ENCODE measurements around the gene CHRNB2.

The CHRNB2 gene

DNA sequence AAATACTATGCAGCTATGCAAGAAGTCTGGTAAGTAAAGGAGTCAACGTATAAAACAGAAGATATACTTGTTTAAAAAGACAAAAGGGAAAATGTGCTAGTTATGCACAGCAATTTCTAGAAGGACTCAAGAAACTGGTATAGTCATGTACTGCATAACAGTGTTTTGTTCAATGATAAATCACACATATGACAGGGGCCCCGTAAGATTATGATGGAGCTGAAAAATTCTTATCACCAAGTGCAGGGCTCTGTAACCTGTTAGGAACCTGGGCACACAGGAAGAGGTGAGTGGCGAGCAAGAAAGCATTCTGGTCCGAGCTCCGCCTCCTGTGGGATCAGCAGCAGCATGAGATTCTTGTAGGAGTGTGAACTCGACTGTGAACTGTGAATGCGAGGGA, 27.2 kb downstream of the CHRNB2 start:
- Histone ChIP-seq H3K36me3 (ENCODE audit: control insufficient read depth, insufficient read depth, low read length) (peaks cover 16% of the 10 kb centered on the region), H3K9ac (ENCODE audit: low read length) (no peak overlapping the region)

DNA sequence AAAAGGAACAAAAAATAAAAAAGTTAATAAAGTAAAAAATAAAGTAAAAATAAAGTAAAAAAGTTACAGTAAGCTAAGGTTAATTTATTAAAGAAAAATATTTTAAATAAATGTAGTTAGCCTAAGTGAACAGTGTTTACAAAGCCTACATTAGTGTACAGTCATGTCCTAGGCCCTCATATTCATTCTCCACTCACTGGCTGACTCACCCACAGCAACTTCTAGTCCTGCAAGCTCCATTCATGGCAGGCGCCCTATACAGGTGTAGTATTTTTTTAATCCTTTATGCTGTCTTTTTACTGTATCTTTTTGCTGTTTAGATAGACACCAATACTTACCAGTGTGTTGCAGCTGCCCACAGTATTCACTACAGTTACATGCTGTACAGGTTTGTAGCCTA, 28.0 kb downstream of the CHRNB2 start:
- H3K56ac ChIP-seq (ENCODE audit: low read length): no peak overlapping the region
- no peak for DNase-seq
- H2BK5ac ChIP-seq (ENCODE audit: low read length): no peak overlapping the region
- no peak overlapping the region for H3K4ac ChIP-seq (ENCODE audit: low read depth, low read length)
- peaks cover 7% of the 10 kb centered on the region for H3K79me2 ChIP-seq (ENCODE audit: control insufficient read depth, insufficient read depth, low read length)
- peaks cover 15% of the 10 kb centered on the region for H3K36me3 ChIP-seq (ENCODE audit: control insufficient read depth, insufficient read depth, low read length)
- no peak overlapping the region for H2AK5ac ChIP-seq (ENCODE audit: low read length)
- H3K4me3 ChIP-seq (ENCODE audit: low read length): no peak overlapping the region
- H2BK15ac ChIP-seq (replicated peaks; ENCODE audit: low read depth): no peak overlapping the region
- H3K9ac ChIP-seq (ENCODE audit: low read length): no peak overlapping the region
- no peak overlapping the region for H2BK120ac ChIP-seq (ENCODE audit: low read depth, low read length)
- peaks cover 9% of the 10 kb centered on the region for H3K79me1 ChIP-seq (ENCODE audit: low read length)
- no peak overlapping the region for H3K23ac ChIP-seq (ENCODE audit: low read length)
- WGBS (ENCODE audit: extremely low coverage, insufficient coverage, low lambda C conversion rate): no CpG with 5 or more reads among the region's 1 CpG
- no peak overlapping the region for H4K5ac ChIP-seq (ENCODE audit: low read length)
- H4K8ac ChIP-seq (ENCODE audit: low read depth, low read length): no peak overlapping the region
- H3K27ac ChIP-seq (ENCODE audit: low read depth, low read length): no peak overlapping the region
- H3K27me3 ChIP-seq (ENCODE audit: insufficient read depth, low read length, poor library complexity): no peaks in the 10 kb centered on the region
- no peak overlapping the region for H3K18ac ChIP-seq (ENCODE audit: low read length)
- peaks cover 6% of the 10 kb centered on the region for H3K4me1 ChIP-seq (ENCODE audit: control insufficient read depth, low read depth, low read length)
- no peak overlapping the region for H3K4me2 ChIP-seq (ENCODE audit: low read length)

More for the DNA sequence above, 27.2 kb downstream of the CHRNB2 start:
- DNase-seq: no peak
- Histone ChIP-seq H3K56ac (ENCODE audit: low read length) (no peak overlapping the region), H2BK120ac (ENCODE audit: low read depth, low read length) (no peak overlapping the region), H4K5ac (ENCODE audit: low read length) (no peak overlapping the region), H3K4me2 (ENCODE audit: low read length) (no peak overlapping the region), H3K27me3 (ENCODE audit: insufficient read depth, low read length, poor library complexity) (no peaks in the 10 kb centered on the region), H3K23ac (ENCODE audit: low read length) (no peak overlapping the region), H3K4me3 (ENCODE audit: low read length) (no peak overlapping the region), H3K4ac (ENCODE audit: low read depth, low read length) (no peak overlapping the region), H3K27ac (ENCODE audit: low read depth, low read length) (no peak overlapping the region), H2BK15ac (replicated peaks; ENCODE audit: low read depth) (no peak overlapping the region), H3K18ac (ENCODE audit: low read length) (no peak overlapping the region), H2BK5ac (ENCODE audit: low read length) (no peak overlapping the region), H2AK5ac (ENCODE audit: low read length) (no peak overlapping the region), H4K8ac (ENCODE audit: low read depth, low read length) (no peak overlapping the region), H3K79me1 (ENCODE audit: low read length) (peaks cover 8% of the 10 kb centered on the region), H3K79me2 (ENCODE audit: control insufficient read depth, insufficient read depth, low read length) (peaks cover 4% of the 10 kb centered on the region), H3K4me1 (ENCODE audit: control insufficient read depth, low read depth, low read length) (peaks cover 6% of the 10 kb centered on the region)
- no CpG with 5 or more reads among the region's 7 CpGs for WGBS (ENCODE audit: extremely low coverage, insufficient coverage, low lambda C conversion rate)

DNA sequence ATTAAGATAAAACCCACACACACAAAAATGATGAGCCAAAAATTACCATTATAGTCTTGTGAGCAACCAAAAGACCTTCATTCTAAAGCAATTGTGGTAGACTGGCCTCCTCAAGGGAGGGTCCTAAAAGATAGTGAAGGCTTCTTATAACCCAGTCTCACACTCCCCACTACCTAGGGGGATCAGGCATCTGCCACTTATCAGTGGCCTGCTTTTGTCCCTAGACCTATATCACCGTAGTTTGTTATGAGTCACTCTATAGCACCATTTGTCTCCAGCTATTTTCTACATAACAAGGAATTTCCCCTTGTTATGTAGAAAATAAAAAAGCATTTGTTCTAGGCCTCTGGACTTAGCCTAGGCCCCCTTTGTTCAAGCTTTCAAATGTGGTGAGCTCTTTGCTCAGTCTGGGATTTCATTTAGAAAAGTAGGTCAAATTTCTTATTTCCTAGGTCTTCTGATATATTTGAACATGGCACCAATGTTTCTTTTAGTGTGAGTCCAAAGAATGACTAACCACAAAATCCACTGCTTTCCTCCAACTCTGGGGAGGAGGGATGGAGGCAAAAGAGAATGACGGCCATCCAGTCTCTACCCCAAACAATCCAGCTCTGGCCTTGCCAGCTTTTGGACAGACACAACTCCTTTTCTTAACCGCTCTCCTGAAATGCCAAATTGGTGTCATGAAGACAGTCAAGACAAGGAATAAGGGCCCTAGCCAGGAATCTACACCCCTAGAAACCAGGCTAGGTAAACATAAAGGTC, 31.5 kb downstream of the CHRNB2 start:
- H2BK120ac ChIP-seq (ENCODE audit: low read depth, low read length): no peak overlapping the region
- H4K5ac ChIP-seq (ENCODE audit: low read length): no peak overlapping the region
- H3K56ac ChIP-seq (ENCODE audit: low read length): peak overlapping the region; percentile 54
- no peak overlapping the region for H4K8ac ChIP-seq (ENCODE audit: low read depth, low read length)
- no peak overlapping the region for H3K18ac ChIP-seq (ENCODE audit: low read length)
- H2AK5ac ChIP-seq (ENCODE audit: low read length): no peak overlapping the region
- no peak overlapping the region for H3K4ac ChIP-seq (ENCODE audit: low read depth, low read length)
- H3K79me2 ChIP-seq (ENCODE audit: control insufficient read depth, insufficient read depth, low read length): peaks cover 38% of the 10 kb centered on the region
- H2BK5ac ChIP-seq (ENCODE audit: low read length): peak overlapping the region; percentile 43
- H3K4me1 ChIP-seq (ENCODE audit: control insufficient read depth, low read depth, low read length): peaks cover 6% of the 10 kb centered on the region
- H3K27ac ChIP-seq (ENCODE audit: low read depth, low read length): peak overlapping the region; percentile 76
- no peak overlapping the region for H3K23ac ChIP-seq (ENCODE audit: low read length)
- WGBS (ENCODE audit: extremely low coverage, insufficient coverage, low lambda C conversion rate): no CpG with 5 or more reads among the region's 3 CpGs
- no peak overlapping the region for H3K4me2 ChIP-seq (ENCODE audit: low read length)
- H2BK15ac ChIP-seq (replicated peaks; ENCODE audit: low read depth): no peak overlapping the region
- H3K27me3 ChIP-seq (ENCODE audit: insufficient read depth, low read length, poor library complexity): no peaks in the 10 kb centered on the region
- no peak overlapping the region for H3K9ac ChIP-seq (ENCODE audit: low read length)
- H3K4me3 ChIP-seq (ENCODE audit: low read length): no peak overlapping the region
- H3K79me1 ChIP-seq (ENCODE audit: low read length): peaks cover 26% of the 10 kb centered on the region
- H3K36me3 ChIP-seq (ENCODE audit: control insufficient read depth, insufficient read depth, low read length): peaks cover 21% of the 10 kb centered on the region
- DNase-seq: peak; percentile 74

DNA sequence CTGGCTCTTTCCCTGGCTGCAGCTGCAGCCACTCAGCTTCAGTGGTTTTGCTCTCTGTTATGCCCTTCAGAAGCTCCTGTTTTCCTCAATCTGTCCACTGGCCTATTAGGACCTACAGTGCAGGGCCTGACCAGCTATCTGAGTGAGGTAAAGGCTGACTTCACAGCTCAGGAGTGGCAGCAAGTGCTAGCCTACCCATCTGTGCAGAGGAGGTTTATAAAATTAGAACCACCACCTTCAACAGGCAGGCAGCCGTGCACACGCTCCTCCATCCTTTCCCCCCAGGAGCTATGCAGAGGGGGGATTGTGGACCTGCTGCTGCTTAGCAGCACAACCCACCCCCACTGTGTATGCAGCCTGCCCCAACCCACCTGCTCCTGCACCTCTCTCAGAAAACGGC, 32.1 kb downstream of the CHRNB2 start:
- Histone ChIP-seq H2BK15ac (replicated peaks; ENCODE audit: low read depth) (no peak overlapping the region), H2BK120ac (ENCODE audit: low read depth, low read length) (no peak overlapping the region), H3K18ac (ENCODE audit: low read length) (no peak overlapping the region), H3K4me1 (ENCODE audit: control insufficient read depth, low read depth, low read length) (peaks cover 6% of the 10 kb centered on the region), H4K5ac (ENCODE audit: low read length) (no peak overlapping the region), H2BK5ac (ENCODE audit: low read length) (no peak overlapping the region), H3K4me3 (ENCODE audit: low read length) (no peak overlapping the region), H3K27me3 (ENCODE audit: insufficient read depth, low read length, poor library complexity) (no peaks in the 10 kb centered on the region), H3K4ac (ENCODE audit: low read depth, low read length) (no peak overlapping the region), H3K79me1 (ENCODE audit: low read length) (peaks cover 29% of the 10 kb centered on the region), H4K8ac (ENCODE audit: low read depth, low read length) (no peak overlapping the region), H3K79me2 (ENCODE audit: control insufficient read depth, insufficient read depth, low read length) (peaks cover 45% of the 10 kb centered on the region), H3K56ac (ENCODE audit: low read length) (peak overlapping the region; percentile 54), H3K27ac (ENCODE audit: low read depth, low read length) (peak overlapping the region; percentile 76), H3K9ac (ENCODE audit: low read length) (no peak overlapping the region), H2AK5ac (ENCODE audit: low read length) (no peak overlapping the region), H3K36me3 (ENCODE audit: control insufficient read depth, insufficient read depth, low read length) (peaks cover 21% of the 10 kb centered on the region), H3K23ac (ENCODE audit: low read length) (no peak overlapping the region), H3K4me2 (ENCODE audit: low read length) (no peak overlapping the region)
- DNase-seq: peak; percentile 18
- WGBS (ENCODE audit: extremely low coverage, insufficient coverage, low lambda C conversion rate): no CpG with 5 or more reads among the region's 3 CpGs

DNA sequence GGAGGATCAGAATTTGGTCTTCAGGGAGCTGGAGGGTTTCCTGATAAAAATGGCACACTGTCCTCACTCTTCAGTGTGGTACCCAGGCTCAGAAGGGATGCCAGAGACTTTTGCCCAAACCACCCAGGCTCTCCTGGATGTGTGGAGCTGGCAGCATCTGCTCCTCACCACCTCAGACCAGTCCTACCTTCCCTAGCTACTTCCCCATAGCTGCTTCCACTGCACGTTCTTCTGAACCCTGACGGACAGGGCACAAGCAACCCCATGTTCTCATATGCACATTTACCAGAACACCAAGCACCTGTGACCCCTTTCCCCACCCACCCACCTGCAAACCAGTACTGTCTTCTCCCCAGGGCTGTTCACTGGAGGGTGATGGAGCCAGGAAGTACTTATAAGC, 35.7 kb downstream of the CHRNB2 start:
- Histone ChIP-seq H3K4me2 (ENCODE audit: low read length) (no peak overlapping the region), H3K56ac (ENCODE audit: low read length) (no peak overlapping the region), H4K8ac (ENCODE audit: low read depth, low read length) (no peak overlapping the region), H4K5ac (ENCODE audit: low read length) (no peak overlapping the region), H3K79me1 (ENCODE audit: low read length) (peaks cover 34% of the 10 kb centered on the region), H3K4me3 (ENCODE audit: low read length) (no peak overlapping the region), H3K79me2 (ENCODE audit: control insufficient read depth, insufficient read depth, low read length) (peaks cover 75% of the 10 kb centered on the region), H3K18ac (ENCODE audit: low read length) (no peak overlapping the region), H2AK5ac (ENCODE audit: low read length) (no peak overlapping the region), H3K27me3 (ENCODE audit: insufficient read depth, low read length, poor library complexity) (no peaks in the 10 kb centered on the region), H2BK5ac (ENCODE audit: low read length) (no peak overlapping the region), H2BK15ac (replicated peaks; ENCODE audit: low read depth) (no peak overlapping the region), H3K4me1 (ENCODE audit: control insufficient read depth, low read depth, low read length) (peaks cover 10% of the 10 kb centered on the region), H3K23ac (ENCODE audit: low read length) (no peak overlapping the region), H3K36me3 (ENCODE audit: control insufficient read depth, insufficient read depth, low read length) (peaks cover 11% of the 10 kb centered on the region), H3K9ac (ENCODE audit: low read length) (no peak overlapping the region), H2BK120ac (ENCODE audit: low read depth, low read length) (no peak overlapping the region), H3K27ac (ENCODE audit: low read depth, low read length) (no peak overlapping the region), H3K4ac (ENCODE audit: low read depth, low read length) (no peak overlapping the region)
- no peak for DNase-seq
- WGBS (ENCODE audit: extremely low coverage, insufficient coverage, low lambda C conversion rate): no CpG with 5 or more reads among the region's 2 CpGs

DNA sequence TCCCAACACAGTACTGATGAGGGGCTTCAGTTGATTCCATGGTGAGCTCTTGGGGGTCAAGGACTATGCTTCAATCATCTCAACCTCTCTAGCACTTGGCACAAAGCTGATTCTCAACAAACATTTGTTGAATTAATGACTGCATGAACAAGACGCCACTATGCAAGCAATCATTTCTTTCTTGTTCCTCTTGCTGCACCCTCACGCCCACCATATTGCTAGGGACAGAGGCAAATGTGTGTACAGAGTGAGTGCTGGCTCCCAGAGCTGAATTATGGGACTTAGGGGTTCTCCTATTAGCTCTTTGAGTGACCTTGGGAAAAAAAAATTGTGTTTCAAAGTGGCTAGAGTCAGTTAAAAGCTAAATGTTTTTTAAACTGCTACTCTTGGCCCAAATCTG, 38.0 kb downstream of the CHRNB2 start:
- no peak overlapping the region for H3K56ac ChIP-seq (ENCODE audit: low read length)
- no peak overlapping the region for H4K5ac ChIP-seq (ENCODE audit: low read length)
- peaks cover 38% of the 10 kb centered on the region for H3K79me1 ChIP-seq (ENCODE audit: low read length)
- no peak overlapping the region for H3K23ac ChIP-seq (ENCODE audit: low read length)
- H3K4ac ChIP-seq (ENCODE audit: low read depth, low read length): no peak overlapping the region
- no peaks in the 10 kb centered on the region for H3K27me3 ChIP-seq (ENCODE audit: insufficient read depth, low read length, poor library complexity)
- H3K4me2 ChIP-seq (ENCODE audit: low read length): no peak overlapping the region
- H3K79me2 ChIP-seq (ENCODE audit: control insufficient read depth, insufficient read depth, low read length): peaks cover 75% of the 10 kb centered on the region
- H2BK15ac ChIP-seq (replicated peaks; ENCODE audit: low read depth): no peak overlapping the region
- no peak overlapping the region for H2BK120ac ChIP-seq (ENCODE audit: low read depth, low read length)
- no peak overlapping the region for H4K8ac ChIP-seq (ENCODE audit: low read depth, low read length)
- WGBS (ENCODE audit: extremely low coverage, insufficient coverage, low lambda C conversion rate): no CpG with 5 or more reads among the region's 2 CpGs
- H3K18ac ChIP-seq (ENCODE audit: low read length): no peak overlapping the region
- no peak overlapping the region for H2BK5ac ChIP-seq (ENCODE audit: low read length)
- no peak overlapping the region for H3K27ac ChIP-seq (ENCODE audit: low read depth, low read length)
- no peak overlapping the region for H2AK5ac ChIP-seq (ENCODE audit: low read length)
- DNase-seq: no peak
- H3K4me1 ChIP-seq (ENCODE audit: control insufficient read depth, low read depth, low read length): peaks cover 17% of the 10 kb centered on the region
- no peak overlapping the region for H3K4me3 ChIP-seq (ENCODE audit: low read length)
- H3K9ac ChIP-seq (ENCODE audit: low read length): no peak overlapping the region
- peaks cover 8% of the 10 kb centered on the region for H3K36me3 ChIP-seq (ENCODE audit: control insufficient read depth, insufficient read depth, low read length)
